ENCODE results near the gene CELSR1. TPM values are rescaled to one million over a fixed set of nuclear protein-coding genes. Genes with fewer than 3 reads are reported as not detected.

Gene CELSR1
- total and polyA plus RNA-seq, 8 donors, result 24.6 to 59.8 (median 33.3) TPM

DNA sequence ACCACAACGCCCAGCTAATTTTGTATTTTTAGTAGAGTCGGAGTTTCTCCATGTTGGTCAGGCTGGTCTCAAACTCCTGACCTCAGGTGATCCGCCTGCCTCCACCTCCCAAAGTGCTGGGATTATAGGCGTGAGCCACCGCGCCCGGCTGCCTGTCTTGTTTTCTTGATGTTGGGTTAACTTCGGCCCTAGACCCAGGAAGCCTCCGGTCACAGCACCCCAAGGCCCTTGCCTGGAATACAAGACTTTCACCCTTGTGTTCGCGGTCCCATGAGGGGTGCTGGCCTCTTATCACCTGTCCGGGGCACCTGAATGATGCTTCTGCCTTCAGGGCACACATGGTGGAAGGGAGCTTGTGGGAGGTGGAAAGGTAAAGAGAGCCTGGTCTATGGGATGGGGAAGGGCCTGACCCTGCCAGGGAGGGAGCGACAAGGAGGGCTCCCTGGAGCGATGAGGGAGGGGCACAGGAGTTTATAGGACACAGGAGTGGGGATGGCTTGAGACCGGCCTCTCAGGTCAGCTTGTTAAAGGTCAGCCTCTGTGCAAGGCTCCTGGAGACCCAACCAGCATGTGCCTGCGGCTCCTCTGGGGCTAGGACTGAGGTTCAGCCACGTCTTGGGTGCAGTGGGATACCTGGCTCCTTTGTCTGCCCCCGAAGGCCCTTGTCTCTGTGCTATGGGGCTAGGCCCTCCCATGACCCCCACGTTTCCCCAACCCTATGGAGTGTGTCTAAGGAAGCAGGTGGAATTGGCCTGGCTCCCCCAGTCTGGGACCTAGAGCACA, 48.1 kb upstream of the CELSR1 start:
- Histone ChIP-seq H3K9me3 (no peaks in the 10 kb centered on the region), H3K27me3 (no peaks in the 10 kb centered on the region), H3K36me3 (no peaks in the 10 kb centered on the region), H3K4me3 (no peak overlapping the region), H3K4me1 (peaks cover 18 to 55% of the 10 kb centered on the region in 2 donors), H3K27ac (no peak overlapping the region)
- DNase-seq (peak in 1 of 4 donors; percentile 31), ATAC-seq (no peak)
- TF ChIP-seq, protein P1, sequence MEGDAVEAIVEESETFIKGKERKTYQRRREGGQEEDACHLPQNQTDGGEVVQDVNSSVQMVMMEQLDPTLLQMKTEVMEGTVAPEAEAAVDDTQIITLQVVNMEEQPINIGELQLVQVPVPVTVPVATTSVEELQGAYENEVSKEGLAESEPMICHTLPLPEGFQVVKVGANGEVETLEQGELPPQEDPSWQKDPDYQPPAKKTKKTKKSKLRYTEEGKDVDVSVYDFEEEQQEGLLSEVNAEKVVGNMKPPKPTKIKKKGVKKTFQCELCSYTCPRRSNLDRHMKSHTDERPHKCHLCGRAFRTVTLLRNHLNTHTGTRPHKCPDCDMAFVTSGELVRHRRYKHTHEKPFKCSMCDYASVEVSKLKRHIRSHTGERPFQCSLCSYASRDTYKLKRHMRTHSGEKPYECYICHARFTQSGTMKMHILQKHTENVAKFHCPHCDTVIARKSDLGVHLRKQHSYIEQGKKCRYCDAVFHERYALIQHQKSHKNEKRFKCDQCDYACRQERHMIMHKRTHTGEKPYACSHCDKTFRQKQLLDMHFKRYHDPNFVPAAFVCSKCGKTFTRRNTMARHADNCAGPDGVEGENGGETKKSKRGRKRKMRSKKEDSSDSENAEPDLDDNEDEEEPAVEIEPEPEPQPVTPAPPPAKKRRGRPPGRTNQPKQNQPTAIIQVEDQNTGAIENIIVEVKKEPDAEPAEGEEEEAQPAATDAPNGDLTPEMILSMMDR (IDR thresholded peaks at IDR 0.05), result no peak
- intact Hi-C loops (cut with DNase I), result no loop called here

DNA sequence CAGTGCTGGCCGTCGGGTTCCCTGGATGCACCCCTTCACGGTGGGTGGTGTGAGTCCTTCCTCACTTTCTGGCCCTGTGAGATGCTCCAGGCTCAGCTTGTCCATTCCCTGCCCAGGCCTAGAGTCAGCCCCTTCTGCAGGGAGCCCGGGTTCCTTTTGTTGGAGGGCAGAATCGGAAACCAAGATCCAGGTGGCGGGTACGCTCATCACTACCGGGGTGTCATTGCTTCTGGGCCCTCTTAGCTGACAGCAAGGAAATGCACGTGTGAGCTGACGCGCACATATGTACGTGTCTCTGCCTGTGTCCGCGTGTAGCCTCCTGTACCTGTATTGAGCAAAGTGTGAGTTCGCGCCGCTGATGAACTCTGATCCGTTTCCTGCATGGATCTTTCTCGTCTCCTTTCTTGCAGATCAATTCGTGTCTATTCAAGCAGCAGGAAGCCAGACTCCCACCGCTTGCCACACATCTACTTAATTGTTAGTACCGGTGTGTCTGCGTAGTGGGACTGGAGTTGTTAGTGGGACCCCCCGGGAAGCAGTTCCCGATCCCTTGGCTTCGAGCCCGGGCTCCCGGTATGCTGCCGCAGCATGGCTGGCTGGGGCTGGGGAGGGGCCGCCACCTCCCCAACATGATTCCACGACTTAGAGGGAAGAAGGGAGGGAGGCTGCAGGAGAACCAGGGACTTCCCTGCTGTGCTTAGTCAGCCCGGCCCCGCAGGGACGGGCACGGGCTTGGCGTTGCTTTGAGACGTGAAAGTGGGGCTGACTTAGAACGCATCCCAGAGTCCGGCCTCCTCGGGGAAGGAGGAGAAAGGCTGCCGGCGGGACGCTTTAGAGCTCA, 46.9 kb upstream of the CELSR1 start:
- intact Hi-C loops (cut with DNase I), result no loop called here
- Histone ChIP-seq H3K4me1 (peaks cover 22 to 63% of the 10 kb centered on the region in 2 donors), H3K9me3 (no peaks in the 10 kb centered on the region), H3K36me3 (no peaks in the 10 kb centered on the region), H3K27me3 (no peaks in the 10 kb centered on the region), H3K27ac (no peak overlapping the region), H3K4me3 (no peak overlapping the region)
- TF ChIP-seq, protein P1 (IDR thresholded peaks at IDR 0.05), result no peak
- DNase-seq, result peak in 2 of 4 donors; percentile 25 to 66
- no peak for ATAC-seq

DNA sequence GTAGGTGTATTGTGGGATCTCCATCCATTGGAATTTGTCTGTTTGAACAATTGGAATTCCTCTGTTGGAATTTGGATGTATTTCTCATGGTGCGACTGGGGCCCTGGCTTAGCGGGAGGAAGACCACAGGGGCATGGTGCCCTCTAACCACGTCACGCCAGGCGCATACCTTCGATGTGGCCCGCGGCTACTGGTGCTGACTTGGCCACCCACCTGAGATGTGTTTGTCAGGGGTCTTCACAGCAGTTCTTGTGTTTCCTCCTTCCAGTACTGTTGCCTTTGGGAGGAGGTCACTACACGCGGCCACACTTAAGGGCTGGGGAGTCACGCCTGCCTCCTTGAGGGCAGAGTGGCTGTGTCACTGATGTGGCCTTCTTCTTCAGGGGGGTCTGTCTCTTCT, 46.2 kb upstream of the CELSR1 start:
- intact Hi-C loops (cut with DNase I), result no loop called here

DNA sequence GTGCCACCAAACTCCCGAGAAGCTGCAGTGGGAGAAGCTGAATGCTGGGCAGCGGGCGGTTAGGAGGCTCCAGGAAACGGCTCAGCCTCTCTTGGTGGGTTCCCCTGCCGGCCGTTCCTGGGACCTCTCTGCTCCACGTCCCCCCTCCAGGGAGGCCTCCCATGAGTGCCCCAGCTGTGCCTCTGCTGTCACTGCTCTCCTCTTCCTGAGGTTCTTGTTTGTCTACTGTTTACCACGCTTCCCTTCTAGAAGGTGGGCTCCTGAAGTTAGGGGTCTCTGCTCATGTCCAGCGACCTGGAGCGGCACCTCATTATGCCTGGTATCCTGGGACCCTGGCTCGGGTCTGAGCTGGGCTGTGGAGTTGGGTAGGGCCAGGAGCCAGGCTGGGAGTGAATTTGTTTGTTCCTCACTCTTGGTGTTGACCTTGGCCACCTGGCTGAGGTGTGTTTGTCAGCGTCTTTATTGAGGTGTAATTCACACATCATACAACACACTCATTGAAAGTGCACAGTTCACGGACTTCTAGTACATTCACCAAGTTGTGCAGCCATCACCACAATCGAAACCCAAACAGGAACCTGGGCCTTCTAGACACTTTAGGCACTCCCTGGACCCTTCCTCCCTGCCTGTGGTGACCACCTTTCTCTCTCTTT, 45.0 kb upstream of the CELSR1 start:
- ATAC-seq (peak; percentile 30), DNase-seq (peak in 2 of 4 donors; percentile 35 to 49)
- Histone ChIP-seq H3K36me3 (no peaks in the 10 kb centered on the region), H3K9me3 (no peaks in the 10 kb centered on the region), H3K4me1 (peaks cover 30 to 67% of the 10 kb centered on the region in 2 donors), H3K4me3 (no peak overlapping the region), H3K27ac (no peak overlapping the region), H3K27me3 (no peaks in the 10 kb centered on the region)
- intact Hi-C loops (cut with DNase I), result no loop called here
- TF ChIP-seq, protein P1 (IDR thresholded peaks at IDR 0.05), result no peak

More for the DNA sequence above, 46.2 kb upstream of the CELSR1 start:
- H3K4me1 ChIP-seq, result peaks cover 27 to 67% of the 10 kb centered on the region in 2 donors
- TF ChIP-seq, protein P1 (IDR thresholded peaks at IDR 0.05), result no peak
- no peaks in the 10 kb centered on the region for H3K9me3 ChIP-seq
- H3K27ac ChIP-seq, result no peak overlapping the region
- H3K36me3 ChIP-seq, result no peaks in the 10 kb centered on the region
- H3K27me3 ChIP-seq, result no peaks in the 10 kb centered on the region
- DNase-seq, result peak in 1 of 4 donors; percentile 59
- no peak overlapping the region for H3K4me3 ChIP-seq
- no peak for ATAC-seq

Data from left lung (tissue), 10 donors.